Inferior parietal cortex (tissue), 1 donor: ENCODE data around the gene MRPL12.
A peak's percentile ranks its signal among the peaks of the same experiment; 100 is the strongest.
"Not testable (repeated sequence)": the region's sequence is repeated elsewhere in the genome, so short reads cannot be mapped to it uniquely, and the experiment has no call there.

Experiments
- DNase-seq: peaks from one replicate; pipeline ENCODE4 v3.0.0-alpha.2; 2016; ENCODE audit errors: extremely low spot score

The MRPL12 gene

GRCh38 chr17:81716674-81716996 is 13.5 kb downstream of the MRPL12 start:
- no peak for DNase-seq

GRCh38 chr17:81717049-81717765 is 14.0 kb downstream of the MRPL12 start:
- no peak for DNase-seq

DNA sequence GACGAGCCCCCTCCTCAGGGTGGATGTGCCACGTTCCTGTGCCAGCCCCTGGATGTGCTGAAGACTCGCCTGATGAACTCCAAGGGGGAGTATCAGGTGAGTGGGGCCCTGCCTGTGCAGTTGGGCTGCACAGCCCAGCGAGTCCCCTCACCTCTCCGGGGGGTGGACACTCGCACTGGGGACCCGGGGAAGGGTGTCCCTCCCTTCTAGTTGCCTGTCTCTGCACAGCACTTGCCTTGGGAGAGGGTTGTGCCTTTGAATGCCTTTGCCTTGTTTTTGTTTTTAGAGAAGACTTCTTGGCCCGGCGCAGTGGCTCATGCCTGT is 14.6 kb downstream of the MRPL12 start:
- DNase-seq: no peak

GRCh38 chr17:81719410-81720266 is 16.5 kb downstream of the MRPL12 start:
- no peak for DNase-seq

GRCh38 chr17:81720267-81721071 is 17.3 kb downstream of the MRPL12 start:
- no peak for DNase-seq

DNA sequence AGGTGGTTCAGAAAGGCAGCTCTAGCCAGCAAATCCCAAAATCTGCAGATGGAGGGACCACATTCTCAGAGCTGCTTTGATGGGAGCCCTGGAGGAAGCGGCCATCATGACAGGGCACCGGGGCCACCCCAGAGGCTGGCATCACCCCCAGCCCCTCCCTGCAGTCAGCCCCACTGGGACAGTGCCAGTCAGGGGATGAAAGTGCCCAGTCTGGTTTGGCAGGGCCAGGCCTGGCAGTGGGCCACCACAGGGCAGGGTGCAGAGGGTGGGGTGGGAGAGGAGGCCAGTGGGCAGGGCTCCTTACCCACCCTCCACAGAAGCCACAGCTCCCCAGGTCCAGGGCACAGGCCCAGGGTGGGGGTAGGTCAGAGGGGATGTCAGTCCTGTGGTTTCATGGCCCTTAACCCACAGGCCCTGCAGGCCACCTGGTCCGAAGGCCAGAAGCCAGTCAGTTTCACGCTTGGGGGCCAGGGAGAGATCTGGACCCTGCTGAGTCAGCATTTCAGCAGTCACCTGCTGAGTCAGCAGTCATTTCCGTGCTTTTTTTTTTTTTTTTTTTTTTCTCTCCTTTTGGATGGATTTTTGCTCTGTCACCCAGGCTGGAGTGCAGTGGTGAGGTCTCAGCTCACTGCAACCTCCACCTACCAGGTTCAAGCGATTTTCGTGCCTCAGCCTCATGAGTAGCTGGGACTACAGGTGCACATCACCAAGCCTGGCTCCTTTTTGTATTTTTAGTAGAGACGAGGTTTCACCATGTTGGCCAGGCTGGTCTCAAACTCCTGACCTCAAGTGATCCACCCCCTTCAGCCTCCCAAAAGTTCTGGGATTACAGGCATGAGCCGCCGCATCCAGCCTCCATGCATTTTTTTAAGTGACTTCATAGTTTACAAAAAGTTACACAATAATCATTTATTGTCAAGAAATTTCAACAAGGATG is 19.3 kb downstream of the MRPL12 start:
- DNase-seq: no peak

- DNase-seq: no peak
These were observed 20.6 kb downstream of the MRPL12 start for GRCh38 chr17:81723651-81724209.

GRCh38 chr17:81725439-81725838 is 22.3 kb downstream of the MRPL12 start:
- DNase-seq: no peak

GRCh38 chr17:81726004-81726403 is 22.8 kb downstream of the MRPL12 start:
- DNase-seq: no peak

GRCh38 chr17:81727324-81728031 is 24.3 kb downstream of the MRPL12 start:
- no peak for DNase-seq

DNA sequence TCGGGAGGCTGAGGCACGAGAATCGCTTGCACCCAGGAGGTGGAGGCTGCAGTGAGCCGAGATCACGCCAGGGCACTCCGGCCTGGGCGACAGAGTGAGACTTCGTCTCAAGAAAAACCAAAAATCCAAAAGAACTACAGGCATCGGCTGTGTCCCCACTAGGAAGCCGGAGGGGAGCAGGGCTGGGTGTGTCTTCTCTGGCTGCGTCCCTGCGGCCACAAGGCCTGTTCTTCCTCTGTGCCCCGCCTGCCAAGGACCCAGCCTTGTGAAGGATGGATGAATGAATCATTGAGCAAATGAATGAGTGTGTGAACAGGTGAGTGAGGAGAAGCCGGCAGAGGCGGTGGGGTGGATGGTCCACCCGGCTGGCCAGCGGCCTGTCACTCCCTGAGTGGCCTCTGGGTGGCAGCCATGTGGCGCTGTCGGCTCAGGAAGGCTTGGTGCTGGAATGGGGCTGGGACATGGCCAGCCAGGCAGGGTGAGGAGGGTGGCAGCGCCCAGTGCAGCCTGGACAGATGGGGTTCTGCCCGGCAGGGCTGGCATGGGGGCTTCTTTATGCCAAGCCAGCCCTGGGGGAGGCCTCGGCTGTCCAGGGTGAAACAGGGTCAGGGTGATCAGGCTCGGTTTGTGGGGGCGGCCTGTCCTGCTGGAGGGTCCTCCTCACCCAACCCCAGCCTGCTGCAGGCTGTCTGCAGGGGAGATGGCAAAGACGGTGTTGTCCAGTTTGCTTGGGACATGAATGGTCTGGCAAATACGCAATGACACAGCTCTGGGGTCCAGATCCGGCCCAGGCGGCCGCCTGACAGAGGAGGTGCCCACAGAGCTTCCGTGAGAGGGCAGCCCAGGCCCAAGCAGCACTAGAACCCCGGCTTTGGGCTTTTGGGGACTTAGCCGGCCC is 30.6 kb downstream of the MRPL12 start:
- DNase-seq: peak; percentile 77

DNA sequence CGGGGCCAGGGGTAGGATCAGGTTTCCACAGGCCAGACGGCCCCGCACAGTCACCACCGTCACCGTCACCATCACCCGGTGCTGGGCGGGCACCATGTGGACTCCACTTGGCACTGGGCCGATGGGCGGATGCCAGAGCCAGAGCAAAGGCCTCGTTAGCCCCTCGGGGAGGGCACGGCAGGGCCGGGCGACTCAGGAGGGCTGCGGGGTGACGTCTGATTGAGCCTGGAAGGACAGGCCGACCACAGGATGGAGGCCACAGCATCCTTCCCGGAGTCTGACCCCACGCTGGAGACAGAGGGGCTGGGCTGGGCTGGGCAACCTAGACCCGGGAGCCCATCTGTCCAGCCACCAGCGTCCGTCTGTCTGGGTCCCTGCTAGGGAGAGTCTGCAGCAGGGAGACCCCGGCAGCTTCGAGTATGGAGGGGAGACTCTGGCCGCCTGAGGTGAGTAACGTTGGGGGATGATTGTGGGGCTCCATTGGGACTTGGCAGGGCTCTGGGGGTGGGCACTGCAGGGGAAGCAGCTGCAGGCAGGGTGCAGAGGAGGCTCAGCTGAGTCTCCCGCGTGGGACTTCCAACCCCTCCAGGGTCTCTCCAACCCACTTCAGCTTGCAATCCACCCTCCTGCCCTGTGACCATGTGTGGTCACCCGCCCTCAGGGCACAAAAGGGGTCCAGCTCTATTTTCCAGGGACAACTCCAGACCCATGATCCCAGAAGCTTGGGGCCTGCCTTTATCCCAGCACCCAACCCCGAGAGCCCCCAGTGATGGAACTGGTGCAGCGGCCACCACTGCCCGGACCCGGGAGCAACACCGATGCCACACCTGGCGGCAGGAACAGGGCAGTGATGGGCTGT is 31.5 kb downstream of the MRPL12 start:
- DNase-seq: no peak

DNA sequence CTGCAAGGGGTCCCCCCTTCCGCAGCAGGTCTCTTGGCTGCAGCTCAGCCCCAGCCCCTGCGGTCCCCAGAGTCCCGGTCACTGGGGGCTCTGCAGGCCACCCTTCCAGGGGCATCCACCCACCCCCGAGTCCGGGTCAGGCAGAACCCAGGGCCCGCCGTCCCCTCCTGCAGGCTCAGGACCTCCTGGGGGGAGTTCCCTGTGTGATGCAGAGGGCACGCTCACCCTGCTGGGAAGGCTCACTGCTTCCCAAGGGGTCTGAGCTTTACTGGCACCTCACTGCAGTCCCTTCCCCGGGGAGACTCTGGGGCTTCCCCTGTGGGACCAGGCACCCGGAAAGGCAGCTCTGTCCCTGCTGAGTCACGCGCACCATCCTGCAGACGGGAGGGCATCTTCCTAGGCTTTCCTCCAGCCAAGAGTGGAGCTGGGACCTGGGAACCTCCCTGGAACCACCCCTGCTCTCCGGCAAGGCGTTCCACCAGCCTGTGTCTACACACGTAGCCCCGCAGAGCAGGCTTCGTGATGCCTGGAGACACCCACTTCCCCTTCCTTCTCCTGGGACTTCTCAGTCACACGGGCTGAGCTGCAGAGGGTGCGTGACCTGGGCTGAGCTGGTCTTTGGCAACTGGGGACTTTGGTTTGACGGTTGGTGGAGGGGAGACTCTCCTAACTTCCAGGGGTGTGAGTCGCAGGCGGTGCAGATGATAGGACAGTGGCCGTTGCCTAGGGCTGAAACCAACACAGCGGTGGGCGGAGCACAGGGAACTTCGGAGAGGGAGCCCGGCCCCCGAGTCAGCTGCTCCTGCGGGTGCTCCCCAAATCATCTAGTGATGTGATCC is 32.3 kb downstream of the MRPL12 start:
- DNase-seq: no peak

DNA sequence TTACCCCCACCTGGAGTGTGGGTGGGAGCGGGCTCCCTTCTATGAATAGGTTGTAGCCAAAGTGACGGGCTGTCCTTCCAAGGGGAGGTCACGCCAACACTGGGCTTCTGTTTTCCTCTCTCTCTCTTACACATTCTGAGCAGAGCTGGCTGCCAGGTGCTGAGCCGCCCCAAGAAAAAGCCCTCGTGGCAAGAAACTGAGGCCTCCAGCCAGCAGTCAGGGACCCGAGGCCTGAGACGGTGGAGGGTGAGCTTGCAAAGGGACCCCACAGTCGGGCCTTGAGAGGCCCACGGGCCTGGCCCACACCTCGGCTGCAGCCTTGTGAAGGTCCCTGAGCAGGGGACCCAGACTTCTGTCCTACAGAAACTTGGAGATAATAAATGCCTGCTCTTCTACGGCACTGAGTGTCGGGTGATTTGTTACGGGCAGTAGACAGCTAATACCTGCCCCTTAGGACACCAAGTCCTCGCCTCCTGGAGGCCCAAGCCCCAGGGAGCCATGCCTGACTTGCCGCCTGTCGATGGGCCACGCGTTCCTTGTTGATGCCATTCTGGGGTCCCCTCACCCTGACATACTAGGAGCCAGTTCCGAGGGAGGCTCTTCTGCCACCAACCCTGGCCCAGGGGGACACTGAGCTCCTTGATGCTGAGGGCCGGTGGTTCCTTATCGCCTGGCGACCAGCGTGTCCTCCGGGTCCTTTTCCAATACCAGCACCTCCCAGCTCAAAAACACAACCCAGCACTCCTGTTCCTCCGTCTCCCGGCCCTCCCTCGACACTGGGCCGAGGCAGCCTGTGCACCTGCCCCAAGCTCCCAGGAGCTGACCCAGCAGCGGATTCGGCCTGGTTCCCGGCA is 35.0 kb downstream of the MRPL12 start:
- no peak for DNase-seq

GRCh38 chr17:81738801-81739393 is 35.7 kb downstream of the MRPL12 start:
- no peak for DNase-seq

GRCh38 chr17:81739593-81739992 is 36.4 kb downstream of the MRPL12 start:
- not testable (repeated sequence) for DNase-seq
